Retinal pigment epithelial cell (primary cell): ENCODE results near the gene KLF4.
"Not testable (repeated sequence)": the region's sequence is repeated elsewhere in the genome, so short reads cannot be mapped to it uniquely, and the experiment has no call there.

Source experiments
- DNase-seq: peaks from one replicate; pipeline ENCODE4 v3.0.0-alpha.2; 2010; ENCODE audit warnings: low read depth
- H3K4me3 ChIP-seq: 2 replicates; pipeline ENCODE4 v1.5.1; 2011; ENCODE audit warnings: mild to moderate bottlenecking, low read length, control low read depth, moderate library complexity
- TF ChIP-seq, protein P1 (sequence below): conservative IDR thresholded peaks from 2 replicates; pipeline ENCODE4 v1.5.1; 2011; ENCODE audit warnings: low read depth, low read length, control low read depth, inconsistent platforms

The KLF4 gene

DNA sequence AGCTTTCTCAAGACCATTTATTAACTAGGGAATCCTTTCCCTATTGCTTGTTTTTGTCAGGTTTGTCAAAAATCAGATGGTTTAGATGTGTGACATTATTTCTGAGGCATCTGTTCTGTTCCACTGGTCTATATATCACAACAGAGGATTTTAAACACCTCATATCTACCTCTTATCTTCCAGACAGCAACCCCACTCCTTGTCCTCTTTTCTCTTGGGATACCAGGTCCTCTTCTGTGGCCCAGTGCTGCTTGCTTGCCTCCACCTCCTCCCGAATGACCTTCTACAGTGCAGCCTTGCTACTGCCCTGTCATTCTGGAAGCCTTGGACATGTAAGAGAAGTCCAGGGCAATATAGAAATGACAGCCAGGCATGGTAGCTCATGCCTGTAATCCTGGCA is 30.6 kb upstream of the KLF4 start:
- H3K4me3 ChIP-seq, result no peak overlapping the region
- DNase-seq, result no peak
- TF ChIP-seq, protein P1, sequence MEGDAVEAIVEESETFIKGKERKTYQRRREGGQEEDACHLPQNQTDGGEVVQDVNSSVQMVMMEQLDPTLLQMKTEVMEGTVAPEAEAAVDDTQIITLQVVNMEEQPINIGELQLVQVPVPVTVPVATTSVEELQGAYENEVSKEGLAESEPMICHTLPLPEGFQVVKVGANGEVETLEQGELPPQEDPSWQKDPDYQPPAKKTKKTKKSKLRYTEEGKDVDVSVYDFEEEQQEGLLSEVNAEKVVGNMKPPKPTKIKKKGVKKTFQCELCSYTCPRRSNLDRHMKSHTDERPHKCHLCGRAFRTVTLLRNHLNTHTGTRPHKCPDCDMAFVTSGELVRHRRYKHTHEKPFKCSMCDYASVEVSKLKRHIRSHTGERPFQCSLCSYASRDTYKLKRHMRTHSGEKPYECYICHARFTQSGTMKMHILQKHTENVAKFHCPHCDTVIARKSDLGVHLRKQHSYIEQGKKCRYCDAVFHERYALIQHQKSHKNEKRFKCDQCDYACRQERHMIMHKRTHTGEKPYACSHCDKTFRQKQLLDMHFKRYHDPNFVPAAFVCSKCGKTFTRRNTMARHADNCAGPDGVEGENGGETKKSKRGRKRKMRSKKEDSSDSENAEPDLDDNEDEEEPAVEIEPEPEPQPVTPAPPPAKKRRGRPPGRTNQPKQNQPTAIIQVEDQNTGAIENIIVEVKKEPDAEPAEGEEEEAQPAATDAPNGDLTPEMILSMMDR, result no peak

DNA sequence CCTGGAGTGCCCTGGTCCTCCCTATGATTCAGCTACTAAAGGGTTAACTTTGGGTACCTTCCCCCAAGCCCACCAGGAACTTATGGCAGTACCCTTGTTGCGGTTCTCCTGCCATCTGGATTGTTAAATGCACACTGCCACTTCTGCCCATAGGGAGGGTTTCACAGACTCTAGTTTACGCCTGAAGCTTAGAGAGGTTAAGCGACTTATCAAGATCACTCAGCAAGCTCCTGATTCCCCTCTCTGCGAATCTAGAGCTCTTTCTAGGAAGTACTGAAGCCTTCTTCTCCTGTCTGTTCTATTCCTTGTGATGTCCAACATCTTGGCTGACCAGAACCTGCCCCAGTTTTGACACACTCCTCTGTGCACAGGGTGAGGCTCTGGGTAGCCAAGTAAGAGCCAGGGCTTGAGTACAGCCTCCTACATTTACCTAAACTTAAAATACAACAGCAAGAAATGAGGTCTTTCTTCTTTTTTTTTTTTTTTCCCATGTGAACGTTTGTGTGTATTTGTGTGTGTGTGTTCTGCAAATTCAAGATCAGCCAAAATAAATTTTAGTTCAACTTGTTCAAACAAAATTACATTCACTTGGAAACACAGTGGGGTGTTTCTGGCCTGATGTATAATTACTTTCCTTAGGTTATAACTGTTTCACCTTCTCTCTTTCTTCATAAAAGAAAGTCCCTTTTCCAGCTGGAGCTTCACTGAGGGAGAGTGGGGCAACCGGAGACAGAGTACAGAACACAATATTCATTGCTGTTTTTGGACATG is 28.7 kb upstream of the KLF4 start:
- no peak overlapping the region for H3K4me3 ChIP-seq
- no peak for DNase-seq
- TF ChIP-seq, protein P1, result no peak

DNA sequence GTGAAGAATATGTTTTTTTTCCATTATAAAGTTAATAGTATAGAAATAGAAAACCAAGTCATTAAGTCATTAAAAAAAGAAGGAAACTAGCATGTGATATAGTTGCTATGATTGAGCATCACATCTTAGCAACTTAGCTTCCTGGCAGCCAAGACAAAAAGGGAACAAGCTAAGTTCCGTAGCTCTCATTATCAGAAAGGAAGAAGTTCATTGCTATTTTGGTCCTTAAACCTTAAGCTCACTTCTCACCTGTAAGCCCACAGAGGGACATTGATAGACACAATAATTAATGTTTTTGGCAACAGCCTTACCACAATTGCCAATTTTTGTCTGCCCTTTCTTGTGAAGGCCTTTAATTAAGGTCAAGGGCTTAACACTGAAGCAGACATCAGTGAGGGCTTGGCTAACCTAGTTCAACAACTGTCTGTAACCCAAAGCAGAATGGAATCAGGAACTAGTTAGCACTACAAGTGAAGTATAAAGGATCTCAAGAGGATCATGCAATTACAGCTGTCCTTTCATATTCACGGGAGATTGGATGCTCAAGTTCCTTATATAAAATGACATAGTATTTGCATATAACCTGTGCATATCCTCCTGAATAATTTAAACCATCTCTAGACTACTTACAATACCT is 24.0 kb upstream of the KLF4 start:
- DNase-seq, result no peak

DNA sequence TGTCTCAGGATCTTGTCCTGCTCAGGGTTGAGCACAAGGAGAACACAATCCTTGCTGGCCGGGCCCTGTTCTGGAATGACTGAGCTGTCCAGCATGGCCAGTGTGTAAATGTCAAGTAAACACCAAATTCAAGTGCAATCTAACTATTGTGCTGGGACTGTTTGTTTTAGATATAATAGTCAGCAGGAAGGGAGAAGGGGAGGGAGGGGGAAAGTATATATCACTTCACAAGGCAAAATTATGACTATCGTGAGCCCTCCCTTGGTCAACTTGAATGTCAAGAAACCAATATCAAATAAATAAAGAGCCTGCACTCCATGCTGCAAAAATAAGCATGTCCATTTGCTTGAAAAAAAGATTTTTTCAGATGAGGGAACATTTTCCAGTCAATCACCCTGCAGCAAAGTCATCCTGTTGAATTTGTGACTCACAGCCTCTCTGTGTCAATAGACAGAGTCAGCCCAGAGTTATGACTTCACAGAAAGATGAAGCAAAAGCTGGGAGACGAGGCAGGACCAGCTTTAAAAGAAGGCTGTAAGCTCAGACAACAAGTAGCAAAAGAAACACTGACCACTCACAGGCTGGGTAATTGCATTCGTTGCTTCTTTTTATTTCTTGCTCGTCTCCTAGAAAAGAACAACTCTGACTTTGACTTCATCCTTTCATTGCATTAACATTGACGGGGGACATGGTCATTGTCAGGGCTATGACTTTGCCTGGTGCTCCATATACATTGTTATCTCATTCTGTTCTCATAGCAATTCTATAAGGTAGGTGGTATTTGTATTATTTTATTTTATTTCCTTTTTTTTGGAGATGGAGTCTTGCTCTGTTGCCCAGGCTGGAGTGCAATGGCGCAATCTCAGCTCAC is 15.3 kb upstream of the KLF4 start:
- H3K4me3 ChIP-seq, result no peak overlapping the region
- DNase-seq, result no peak
- TF ChIP-seq, protein P1, result no peak

More for the DNA sequence above, 24.0 kb upstream of the KLF4 start:
- no peak overlapping the region for H3K4me3 ChIP-seq
- TF ChIP-seq, protein P1, result no peak

DNA sequence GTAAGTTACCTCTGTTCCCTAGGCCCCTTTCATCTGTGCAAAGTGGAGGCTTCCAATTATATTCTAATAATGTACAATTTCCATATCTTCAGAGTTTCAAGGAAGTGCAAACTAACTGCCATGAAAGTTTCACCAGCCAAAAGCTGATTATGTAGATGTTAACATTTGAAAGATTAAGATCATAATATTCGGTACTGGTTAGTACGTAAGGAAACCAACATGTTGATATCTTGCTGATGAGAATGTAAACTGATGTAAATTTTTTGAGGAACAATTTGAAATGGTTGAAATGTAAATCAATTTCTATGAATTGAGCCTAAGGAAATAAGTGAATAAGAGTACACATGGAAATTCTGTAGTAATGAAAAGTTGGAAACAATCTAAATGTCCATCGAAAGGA is 12.9 kb upstream of the KLF4 start:
- no peak overlapping the region for H3K4me3 ChIP-seq
- TF ChIP-seq, protein P1, result no peak

DNA sequence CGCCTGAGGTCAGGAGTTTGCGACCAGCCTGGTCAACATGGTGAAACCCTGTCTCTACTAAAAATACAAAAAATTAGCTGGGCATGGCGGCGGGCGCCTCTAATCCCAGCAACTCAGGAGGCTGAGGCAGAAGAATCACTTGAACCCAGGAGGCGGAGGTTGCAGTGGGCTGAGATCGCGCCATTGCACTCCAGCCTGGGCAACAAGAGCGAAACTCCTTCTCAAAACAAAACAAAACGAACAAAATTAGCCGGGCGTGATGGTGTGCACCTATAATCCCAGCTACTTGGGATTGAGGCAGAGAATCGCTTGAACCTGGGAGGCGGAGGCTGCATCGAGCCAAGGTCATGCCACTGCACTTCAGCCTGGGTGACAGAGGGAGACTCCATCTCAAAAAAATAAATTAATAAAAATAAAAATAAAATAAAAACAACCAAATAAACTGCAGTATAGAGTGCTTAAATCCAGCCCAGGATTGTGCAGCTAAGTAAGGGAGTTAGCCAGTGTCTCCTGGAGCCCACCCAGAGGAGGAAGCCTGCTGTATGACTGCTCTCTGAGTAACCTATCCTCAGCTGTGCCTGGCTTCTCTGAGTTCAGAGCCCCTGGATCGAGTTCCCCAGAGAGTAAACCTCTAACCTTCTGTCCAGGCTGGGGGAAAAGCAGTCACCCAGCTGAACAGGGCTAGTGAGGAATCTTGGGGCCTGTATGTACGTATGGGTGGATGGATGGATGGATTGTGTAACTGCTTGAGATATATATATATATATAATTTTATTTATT is 11.0 kb upstream of the KLF4 start:
- not testable (repeated sequence) for DNase-seq, H3K4me3 ChIP-seq

More for the DNA sequence above, 12.9 kb upstream of the KLF4 start:
- DNase-seq, result no peak

DNA sequence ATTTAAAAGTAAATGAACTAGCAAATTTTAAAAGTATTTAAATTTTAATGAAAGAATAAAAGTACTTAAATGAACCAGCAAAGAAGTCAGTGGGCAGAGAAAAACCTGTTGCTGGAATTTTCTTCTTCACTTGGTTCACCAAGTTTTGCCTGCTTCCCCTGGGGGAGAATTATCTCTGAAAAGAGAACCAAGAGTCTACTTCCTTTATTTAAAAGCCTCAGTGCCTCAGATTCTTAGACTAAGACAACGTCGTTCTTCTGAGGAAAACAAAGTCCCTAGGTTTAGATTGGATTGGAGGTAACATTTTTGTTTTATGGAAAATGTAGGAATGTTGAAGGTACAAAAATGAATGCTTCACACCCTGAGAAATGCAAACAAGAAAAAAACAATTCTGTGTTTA is 7.4 kb upstream of the KLF4 start:
- no peak overlapping the region for H3K4me3 ChIP-seq
- DNase-seq, result no peak
- TF ChIP-seq, protein P1, result no peak
